GM12873 (cell line): ENCODE measurements around the gene AHRR.

Experiments used
- TF ChIP-seq, protein P1 (sequence below): IDR thresholded peaks from 2 replicates; pipeline ENCODE4 v1.5.1; 2012; ENCODE audit warnings: low read depth, mild to moderate bottlenecking, moderate library complexity, low read length, control low read depth; ENCODE audit not compliant: insufficient read depth; ENCODE audit errors: missing control alignments

The AHRR gene

DNA sequence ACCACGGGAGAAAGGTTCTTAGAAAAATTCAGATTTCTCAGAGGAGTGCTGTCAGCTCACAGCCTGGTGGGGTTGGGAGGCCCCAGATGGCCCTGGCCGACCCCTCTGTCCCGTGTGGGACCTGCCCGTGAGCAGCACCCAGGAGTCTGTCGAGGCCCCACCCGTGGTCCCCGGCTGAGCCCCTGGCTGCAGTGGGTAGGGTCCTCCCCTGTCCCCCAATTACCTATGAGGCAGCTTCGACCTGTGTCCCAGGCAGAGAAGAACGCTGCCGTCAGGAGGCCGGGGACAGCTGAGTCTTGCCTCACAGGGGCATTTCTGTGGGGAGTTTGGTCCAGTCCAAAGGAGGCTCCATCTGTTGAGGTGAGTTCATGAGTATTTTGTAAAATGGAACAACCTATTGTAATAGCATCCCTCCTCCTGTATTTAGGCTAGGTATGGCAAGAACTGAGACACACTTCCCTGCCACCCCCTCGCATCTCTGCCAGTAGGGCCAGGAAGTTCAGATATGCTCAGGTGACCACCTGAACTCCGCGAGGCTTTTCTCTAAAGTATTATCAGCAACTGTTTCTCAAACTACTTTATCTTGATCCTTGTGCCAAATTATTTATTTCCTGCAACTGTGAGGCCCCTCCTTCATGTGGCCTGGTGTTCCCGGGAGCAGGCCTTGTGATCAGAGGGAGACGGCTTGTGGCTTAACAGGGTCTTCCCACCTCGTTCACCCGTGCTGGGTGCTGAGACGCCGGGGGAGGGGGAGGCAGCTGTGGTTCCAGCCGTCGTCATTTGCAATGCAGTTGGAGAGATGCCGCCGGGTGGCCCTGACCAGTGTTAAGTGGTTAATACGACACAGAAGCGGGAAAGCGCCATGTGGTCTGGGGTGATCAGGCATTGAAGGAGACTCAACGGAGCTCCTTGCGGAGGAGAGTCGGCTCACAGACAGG lies 1.7 kb downstream of the AHRR start:
- TF ChIP-seq, protein P1, sequence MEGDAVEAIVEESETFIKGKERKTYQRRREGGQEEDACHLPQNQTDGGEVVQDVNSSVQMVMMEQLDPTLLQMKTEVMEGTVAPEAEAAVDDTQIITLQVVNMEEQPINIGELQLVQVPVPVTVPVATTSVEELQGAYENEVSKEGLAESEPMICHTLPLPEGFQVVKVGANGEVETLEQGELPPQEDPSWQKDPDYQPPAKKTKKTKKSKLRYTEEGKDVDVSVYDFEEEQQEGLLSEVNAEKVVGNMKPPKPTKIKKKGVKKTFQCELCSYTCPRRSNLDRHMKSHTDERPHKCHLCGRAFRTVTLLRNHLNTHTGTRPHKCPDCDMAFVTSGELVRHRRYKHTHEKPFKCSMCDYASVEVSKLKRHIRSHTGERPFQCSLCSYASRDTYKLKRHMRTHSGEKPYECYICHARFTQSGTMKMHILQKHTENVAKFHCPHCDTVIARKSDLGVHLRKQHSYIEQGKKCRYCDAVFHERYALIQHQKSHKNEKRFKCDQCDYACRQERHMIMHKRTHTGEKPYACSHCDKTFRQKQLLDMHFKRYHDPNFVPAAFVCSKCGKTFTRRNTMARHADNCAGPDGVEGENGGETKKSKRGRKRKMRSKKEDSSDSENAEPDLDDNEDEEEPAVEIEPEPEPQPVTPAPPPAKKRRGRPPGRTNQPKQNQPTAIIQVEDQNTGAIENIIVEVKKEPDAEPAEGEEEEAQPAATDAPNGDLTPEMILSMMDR = no peak

DNA sequence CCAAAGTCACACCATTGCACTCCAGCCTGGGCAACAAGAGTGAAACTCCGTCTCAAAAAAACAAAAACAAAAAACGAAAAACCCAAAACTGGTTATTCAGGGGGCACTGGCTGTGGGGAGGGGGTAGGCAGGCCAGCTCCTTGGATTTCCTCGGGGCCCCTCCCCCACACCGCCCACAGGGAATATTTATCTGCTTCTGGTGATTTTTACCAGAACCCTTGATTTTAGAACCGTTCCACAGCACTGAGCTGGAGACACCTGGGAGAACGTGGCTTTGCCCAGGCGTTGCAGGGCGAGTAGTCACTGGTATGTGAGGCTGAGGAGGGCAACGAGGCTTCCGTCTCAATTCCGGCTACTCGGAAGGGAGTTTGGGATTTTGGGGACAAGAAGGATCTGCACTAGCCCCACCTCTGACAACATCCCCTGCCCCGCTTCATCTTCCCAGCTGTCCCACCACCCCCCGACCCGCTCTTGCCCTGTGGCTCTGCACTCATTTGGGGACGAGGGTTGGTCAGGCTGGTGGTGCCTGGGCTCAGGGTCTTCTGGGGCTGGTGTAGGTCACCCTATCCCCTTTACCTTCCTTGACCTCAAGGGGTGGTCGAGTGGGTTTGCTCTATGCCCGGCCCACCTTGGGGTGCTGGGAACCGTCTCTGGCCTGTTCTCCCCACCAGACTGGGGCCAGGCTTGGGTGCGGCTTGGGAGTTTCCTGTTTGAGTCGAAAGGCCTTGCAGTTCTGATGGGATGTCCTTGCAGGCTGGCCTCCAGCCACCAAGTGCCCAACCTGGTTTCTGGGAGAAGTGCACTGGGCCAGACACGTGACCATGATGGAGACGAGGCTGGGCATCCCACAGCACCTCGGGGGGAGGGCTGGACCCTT lies 3.5 kb downstream of the AHRR start:
- TF ChIP-seq, protein P1 = no peak

DNA sequence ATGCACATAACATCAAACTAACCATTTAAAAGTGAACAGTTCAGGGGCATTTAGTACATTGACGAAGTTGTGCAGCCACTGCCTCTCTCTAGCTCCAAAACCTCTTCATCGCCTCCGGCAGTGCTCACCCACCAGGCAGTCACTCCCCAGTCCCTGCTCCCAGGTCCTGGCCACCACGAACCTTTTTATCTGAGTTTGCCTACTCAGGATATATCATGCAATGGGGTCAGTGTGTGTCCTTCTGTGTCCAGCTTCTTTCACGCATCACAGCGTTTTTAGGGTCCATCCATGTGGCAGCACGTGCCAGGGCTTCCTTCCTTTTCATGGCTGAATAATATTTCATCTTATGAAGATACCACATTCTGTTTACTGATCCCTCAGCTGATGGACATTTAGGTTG lies 4.6 kb downstream of the AHRR start:
- TF ChIP-seq, protein P1 = no peak

DNA sequence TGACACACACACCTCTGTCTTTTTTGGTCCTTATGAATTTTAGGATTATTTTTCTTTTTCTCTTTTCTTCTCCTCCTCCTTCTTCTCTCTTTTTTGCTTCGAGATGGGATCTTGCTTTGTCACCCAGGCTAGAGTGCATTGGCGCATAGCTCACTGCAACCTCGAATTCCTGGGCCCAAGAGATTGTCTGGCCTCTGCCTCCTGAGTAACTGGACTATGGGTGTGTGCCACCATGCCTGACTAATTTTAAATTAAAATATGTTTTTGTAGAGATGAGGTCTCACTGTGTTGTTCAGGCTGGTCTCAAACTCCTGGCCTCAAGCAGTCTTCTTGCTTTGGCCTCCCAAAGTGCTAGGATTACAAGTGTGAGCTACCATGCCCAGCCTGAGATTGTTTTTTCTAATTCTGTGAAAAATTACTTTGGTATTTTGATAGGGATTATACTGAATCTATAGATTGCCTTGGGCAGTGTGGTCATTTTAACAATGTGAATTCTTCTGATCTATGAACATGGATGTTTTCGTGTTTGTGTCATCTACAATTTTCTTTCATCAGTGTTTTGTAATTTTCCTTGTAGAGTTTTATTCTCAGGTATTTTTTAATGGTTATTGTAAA lies 7.7 kb downstream of the AHRR start:
- TF ChIP-seq, protein P1 = no peak

DNA sequence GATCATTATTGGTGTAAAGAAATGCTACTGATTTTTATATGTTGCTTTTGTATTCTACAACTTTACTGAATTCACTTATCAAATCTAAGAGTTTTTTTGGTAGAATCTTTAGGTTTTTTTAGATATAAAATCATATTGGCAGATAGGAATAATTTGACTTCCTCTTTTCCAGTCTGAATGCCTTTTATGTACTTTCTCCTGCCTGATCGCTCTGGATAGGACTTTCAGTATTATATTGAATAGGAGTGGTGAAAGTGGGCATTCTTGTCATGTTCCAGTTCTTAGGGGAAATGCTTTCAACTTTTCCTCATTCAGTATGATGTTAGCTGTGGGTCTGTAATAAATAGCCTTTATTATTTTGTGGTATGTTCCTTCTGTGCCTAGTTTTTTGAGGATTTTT lies 8.3 kb downstream of the AHRR start:
- TF ChIP-seq, protein P1 = no peak

GRCh38 chr5:332843-333242 lies 11.3 kb downstream of the AHRR start:
- TF ChIP-seq, protein P1 = no peak
